Endometrial microvascular endothelial cells (primary cell): ENCODE measurements around the gene ADM. TPM values are rescaled to one million over a fixed set of nuclear protein-coding genes. Genes with fewer than 3 reads are reported as not detected.

ENCODE experiments used
- in situ Hi-C: cut with HindIII; loops from 2 replicates; pipeline ENCODE4 v1.10.0; 2017; ENCODE audit warnings: low sequenced_read_pairs, low pct_unique_long_range_greater_than_20kb; ENCODE audit errors: inconsistent ontology term
- total RNA-seq: library from RNA; depleted of rRNA; stranded (reverse); fragments of >200 nt; gene quantifications from one replicate; pipeline ENCODE4 v1.2.3, GENCODE V29; 2015; ENCODE audit errors: inconsistent ontology term

Gene ADM
- total RNA-seq, 1 donor from 2014 or later = 309 TPM

DNA sequence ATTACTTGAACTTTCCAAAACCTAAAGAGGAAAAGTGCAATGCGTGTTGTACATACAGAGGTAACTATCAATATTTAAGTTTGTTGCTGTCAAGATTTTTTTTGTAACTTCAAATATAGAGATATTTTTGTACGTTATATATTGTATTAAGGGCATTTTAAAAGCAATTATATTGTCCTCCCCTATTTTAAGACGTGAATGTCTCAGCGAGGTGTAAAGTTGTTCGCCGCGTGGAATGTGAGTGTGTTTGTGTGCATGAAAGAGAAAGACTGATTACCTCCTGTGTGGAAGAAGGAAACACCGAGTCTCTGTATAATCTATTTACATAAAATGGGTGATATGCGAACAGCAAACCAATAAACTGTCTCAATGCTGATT is 2.1 kb downstream of the ADM start:
- in situ Hi-C loops = loop anchor here (25.0 kb wide), 2 partner anchors 345 to 445 kb away; no protein-coding TSS in a partner anchor

- in situ Hi-C loops = loop anchor here (25.0 kb wide), 2 partner anchors 345 to 445 kb away; no protein-coding TSS in a partner anchor
These were observed 2.7 kb downstream of the ADM start for GRCh38 chr11:10307400-10308200.

DNA sequence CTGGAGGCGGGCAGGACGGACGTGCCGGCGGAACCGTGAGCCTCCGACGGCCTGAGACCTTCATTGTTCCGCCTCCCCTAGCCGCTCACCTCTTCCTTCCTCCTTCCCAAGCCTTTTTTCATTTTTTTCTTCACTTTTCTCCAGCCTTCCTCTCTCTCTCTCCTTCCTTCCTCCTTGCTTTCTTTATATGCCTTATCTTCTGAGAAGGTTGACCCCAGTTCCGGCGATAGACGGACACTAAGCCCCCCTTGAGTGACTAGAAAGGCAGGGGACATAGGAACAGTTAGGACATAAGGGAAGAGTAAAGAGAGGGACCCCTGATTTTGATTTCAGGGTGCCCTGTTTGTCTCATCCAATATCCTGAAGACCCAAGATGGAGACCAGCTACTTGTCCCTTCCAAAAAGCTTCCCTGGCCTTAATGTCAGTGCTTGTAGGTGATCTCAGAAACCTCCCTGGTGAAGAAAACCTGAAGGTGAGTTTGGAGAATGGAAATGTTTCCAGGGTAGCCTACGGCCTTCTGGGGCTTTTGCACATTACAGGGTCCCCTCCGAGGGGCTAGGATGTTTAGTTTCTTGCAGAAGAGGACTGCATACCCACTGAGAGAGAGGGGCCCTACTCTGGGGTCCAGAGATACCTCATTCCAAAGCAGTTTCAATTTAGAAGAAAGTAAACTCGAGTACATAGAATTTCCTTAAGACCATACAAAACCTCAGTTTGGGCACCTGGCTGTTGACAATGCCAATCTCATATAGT is 3.5 kb downstream of the ADM start:
- in situ Hi-C loops = loop anchor here (25.0 kb wide), 2 partner anchors 346 to 446 kb away; no protein-coding TSS in a partner anchor

DNA sequence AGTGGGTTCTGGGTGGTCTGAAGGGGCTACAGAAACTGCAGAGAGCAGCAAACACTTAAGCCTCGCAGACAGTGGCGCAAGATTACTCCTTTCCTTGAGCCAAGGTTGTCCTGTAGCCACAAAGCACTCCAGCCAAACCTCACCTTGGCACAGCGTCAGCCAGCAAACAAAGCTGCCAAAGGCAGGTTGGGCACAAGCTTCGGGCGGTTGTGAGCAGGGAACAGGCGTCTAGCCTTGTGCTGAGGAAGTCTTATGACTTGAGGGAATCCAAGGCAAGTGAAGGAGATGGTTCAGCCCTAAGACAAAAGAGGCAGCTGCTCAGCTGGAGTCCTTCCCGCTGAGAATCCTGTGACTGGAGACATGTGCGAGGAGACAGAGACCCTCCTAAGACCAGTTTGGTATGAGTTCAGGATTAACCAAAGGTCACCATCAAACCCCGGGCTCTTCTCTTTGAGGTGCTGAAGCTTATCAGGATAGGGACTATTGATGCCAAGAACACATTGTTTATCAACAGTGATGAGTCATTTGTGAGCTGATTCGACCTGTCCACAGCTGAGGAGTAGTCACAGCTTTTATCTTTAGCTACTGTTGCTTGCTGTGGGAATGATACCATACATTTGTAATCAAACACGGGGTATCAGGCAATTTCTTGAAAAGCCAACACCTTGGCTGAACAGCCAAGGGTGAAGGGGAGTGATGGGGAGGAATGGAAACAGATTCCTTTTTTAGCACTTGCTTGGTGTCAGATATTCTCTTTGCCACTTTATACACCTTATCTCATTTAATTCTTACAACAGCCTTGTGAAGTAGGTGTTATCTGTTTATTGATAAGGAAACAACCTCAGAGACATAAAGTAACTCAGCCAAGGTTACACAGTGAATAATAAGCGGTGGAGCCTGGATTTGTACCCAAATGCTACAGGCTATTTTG is 4.6 kb downstream of the ADM start:
- in situ Hi-C loops = loop anchor here (25.0 kb wide), 2 partner anchors 347 to 447 kb away; no protein-coding TSS in a partner anchor

- in situ Hi-C loops = loop anchor here (25.0 kb wide), 2 partner anchors 348 to 448 kb away; no protein-coding TSS in a partner anchor
These were observed 5.5 kb downstream of the ADM start for GRCh38 chr11:10310301-10310841.

DNA sequence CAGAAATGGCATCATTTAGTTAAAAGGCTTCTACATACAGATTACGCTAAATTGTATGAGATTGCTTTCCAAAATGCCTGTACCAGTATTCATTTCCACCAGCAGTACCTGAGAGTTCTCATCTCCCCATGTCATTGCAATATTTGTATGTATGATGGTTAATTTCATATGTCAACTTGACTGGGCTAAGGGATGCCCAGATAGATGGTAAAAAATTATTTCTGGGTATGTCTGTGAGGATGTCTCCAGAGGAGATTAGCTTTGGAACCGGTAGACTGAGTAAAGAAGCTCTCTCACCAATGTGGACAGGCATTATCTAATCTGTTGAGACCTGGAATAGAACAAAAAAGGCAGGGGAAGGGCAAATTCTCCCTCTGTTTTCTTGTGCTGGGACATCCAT is 6.9 kb downstream of the ADM start:
- in situ Hi-C loops = loop anchor here (25.0 kb wide), 2 partner anchors 350 to 450 kb away; no protein-coding TSS in a partner anchor

- in situ Hi-C loops = loop anchor here (25.0 kb wide), 2 partner anchors 352 to 452 kb away; no protein-coding TSS in a partner anchor
These were observed 9.6 kb downstream of the ADM start for GRCh38 chr11:10314199-10315072.

GRCh38 chr11:10315083-10315482 is 10.2 kb downstream of the ADM start:
- in situ Hi-C loops = loop anchor here (25.0 kb wide), 2 partner anchors 353 to 453 kb away; no protein-coding TSS in a partner anchor

DNA sequence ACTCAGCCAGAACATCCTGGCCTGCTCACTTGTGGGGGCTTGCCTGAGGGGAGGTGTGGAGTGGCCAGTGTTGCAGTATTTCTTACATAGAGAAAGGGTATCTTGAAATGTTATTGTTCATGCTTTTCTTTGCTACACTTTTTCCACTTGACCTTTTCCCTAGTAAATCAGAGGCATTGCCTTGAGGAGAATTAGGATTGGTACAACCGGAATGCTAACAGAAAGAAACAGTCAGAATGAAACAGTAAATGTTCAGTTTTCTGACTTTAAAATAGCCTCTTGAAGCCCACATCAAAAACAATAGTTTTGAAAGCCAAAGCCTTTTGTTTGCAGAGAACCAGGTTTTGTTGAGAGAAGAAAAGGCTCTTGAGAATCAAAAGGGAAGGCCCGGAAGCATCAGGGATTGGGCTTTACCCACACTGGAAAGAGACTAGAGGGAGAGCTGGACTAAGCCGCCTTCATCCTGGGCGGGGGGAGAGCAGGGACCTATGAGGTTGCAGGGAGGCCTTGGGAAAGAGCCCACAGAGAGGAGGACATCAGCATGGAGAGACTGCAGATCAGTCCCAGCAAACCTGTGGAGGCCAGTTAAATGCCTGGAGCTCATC is 12.4 kb downstream of the ADM start:
- in situ Hi-C loops = loop anchor here (25.0 kb wide), 2 partner anchors 355 to 455 kb away; no protein-coding TSS in a partner anchor

DNA sequence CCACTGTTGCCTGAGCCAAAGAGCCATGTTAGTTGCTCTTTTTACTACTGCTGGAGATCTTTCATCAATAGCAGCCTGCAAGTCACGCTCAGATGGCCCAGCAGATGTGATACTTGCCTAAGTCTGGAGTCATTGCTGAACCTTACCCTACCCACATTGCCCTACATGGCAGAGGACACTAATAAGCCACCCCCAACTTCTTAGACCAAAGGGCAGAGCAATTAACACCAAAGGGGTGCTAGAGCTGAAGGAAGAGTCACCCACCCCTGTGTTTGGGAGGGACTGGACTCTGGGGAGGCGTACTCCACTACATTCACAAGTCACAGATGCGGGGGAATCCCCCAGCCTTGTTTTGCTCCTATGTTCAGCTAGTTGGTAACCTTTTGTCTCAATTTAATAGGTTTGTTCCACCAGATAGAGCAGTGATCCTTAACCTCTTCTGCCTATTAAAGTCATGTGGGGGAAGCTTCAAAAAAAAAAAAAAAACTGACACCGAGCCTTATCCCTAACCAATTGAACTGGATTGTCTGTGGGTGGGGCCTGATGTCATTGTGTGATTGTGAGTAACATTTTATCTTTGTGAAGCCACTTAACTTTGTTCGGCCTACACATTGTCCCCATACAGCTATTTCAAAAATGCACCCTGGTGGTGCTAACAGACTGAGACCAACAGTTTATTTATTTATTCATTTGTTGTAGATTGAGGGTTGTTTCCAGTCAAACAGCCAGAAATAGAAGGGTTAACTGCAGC is 13.1 kb downstream of the ADM start:
- in situ Hi-C loops = loop anchor here (25.0 kb wide), 2 partner anchors 356 to 456 kb away; no protein-coding TSS in a partner anchor

DNA sequence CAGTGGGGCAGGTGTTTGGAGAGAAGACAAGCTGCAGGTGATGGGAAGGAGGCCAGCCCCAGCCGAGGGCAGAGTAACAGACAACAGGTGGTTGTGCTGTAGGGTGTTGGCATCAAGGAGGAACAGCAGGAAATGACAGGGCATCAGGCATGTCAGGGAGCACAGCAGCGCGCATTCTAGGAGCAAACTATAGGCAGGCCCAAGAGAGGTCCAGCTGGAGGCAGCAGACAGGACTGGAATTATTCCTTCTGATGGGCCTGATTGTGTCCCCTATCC is 13.6 kb downstream of the ADM start:
- in situ Hi-C loops = loop anchor here (25.0 kb wide), 2 partner anchors 356 to 456 kb away; no protein-coding TSS in a partner anchor

DNA sequence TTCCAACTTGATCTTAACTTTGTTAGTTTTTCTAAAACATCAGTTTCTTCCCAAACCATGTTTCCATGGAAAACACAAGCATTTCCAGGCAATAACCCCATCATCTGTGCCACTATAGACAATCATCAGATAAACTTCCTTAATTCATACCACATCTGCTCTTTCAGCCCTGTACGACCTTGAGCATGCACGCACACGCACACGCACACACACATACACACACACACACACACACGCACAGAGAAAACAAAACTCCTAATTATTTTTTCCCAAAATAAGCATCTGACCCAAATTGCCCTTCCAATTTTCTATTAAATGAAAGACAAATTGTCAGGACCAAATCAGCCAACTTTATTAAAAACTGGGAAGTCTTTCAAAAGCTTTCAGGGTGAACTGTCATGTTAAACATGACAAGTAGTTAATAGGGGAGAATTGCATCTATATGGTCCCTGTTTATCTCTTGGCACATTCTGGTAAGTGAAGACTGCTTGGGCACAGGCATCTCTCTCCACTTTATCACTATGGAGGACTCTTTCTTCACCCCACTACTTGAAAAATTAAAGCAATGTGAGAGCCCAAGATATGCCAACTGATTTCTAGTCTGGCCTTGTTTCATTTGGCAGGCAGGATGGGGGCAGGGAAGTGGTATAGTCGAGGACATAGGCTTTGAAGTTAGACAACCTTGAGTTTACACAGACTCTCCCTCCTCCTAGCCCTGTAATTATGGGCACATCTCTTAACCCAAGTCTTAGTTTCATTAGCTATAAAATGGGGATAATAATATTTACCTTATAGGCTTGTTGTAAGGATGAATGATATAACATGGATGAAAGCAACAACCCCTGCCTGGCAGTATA is 15.1 kb downstream of the ADM start:
- in situ Hi-C loops = loop anchor here (25.0 kb wide), 2 partner anchors 358 to 458 kb away; no protein-coding TSS in a partner anchor

- in situ Hi-C loops = loop anchor here (25.0 kb wide), 2 partner anchors 359 to 459 kb away; no protein-coding TSS in a partner anchor
These were observed 16.0 kb downstream of the ADM start for GRCh38 chr11:10320736-10321465.

GRCh38 chr11:10322401-10322800 is 17.5 kb downstream of the ADM start:
- in situ Hi-C loops = loop anchor here (25.0 kb wide), 2 partner anchors 360 to 460 kb away; no protein-coding TSS in a partner anchor
